Vagina (tissue), 2 donors: ENCODE results near the gene NETO2.

ENCODE experiments used
- POLR2AphosphoS5 ChIP-seq, 2 donors: sonication (generic); formaldehyde crosslinking; IDR thresholded peaks; one replicate each; pipeline ENCODE4 v1.9.0; 2017; ENCODE audit warnings: antibody characterized with exemption in 2 of 2, mild to moderate bottlenecking in 2 of 2, low read depth in 1 of 2; ENCODE audit not compliant: insufficient read depth in 1 of 2
- TF ChIP-seq, protein P1 (sequence below), 3 experiments: fragments of 450-650 bp in 2 of 3; fragments of 200-600 bp in 1 of 3; sonication (generic) in 1 of 3; IDR thresholded peaks; one replicate each; pipeline ENCODE4 v1.5.1; 2017 to 2019; ENCODE audit warnings: antibody characterized with exemption in 3 of 3, mild to moderate bottlenecking in 2 of 3, moderate library complexity in 2 of 3

DNA sequence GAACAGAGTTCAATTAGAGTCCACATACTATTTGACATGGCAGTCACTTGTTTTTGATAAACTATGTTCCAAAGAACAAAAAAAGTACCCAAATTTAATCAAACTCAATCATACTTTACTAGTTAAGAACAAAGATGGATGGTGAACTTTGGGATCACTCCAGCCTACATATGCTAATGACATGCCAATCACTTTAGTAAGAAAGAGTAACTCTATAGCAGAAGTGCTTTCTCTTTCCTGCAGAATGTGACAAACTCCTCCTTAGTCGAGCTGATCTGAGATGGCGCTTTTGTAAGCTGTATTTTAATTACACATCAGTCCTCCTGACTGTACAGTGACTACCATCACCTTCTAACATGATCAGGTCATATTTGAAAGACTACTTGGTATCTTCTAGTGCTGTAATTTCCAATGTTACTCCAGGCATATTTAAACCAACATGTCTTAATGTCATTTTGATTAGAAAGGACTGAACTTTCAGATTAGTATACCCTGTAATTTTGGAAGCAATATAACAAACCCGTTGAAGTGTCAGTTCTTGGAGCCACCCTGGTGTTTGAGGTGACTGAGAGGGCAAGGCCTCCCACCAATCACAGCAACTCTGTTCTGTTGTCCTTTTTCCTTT is 4.1 kb downstream of the NETO2 start:
- TF ChIP-seq, protein P1, sequence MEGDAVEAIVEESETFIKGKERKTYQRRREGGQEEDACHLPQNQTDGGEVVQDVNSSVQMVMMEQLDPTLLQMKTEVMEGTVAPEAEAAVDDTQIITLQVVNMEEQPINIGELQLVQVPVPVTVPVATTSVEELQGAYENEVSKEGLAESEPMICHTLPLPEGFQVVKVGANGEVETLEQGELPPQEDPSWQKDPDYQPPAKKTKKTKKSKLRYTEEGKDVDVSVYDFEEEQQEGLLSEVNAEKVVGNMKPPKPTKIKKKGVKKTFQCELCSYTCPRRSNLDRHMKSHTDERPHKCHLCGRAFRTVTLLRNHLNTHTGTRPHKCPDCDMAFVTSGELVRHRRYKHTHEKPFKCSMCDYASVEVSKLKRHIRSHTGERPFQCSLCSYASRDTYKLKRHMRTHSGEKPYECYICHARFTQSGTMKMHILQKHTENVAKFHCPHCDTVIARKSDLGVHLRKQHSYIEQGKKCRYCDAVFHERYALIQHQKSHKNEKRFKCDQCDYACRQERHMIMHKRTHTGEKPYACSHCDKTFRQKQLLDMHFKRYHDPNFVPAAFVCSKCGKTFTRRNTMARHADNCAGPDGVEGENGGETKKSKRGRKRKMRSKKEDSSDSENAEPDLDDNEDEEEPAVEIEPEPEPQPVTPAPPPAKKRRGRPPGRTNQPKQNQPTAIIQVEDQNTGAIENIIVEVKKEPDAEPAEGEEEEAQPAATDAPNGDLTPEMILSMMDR (IDR thresholded peaks at IDR 0.05), result no peak
- no peak for TF ChIP-seq POLR2AphosphoS5 (IDR thresholded peaks at IDR 0.05; ENCODE audit: insufficient read depth in 1 of 2, low read depth in 1 of 2)
